GM12878 (cell line): ENCODE results near the gene RPL32.
"Not testable (repeated sequence)": the region's sequence is repeated elsewhere in the genome, so short reads cannot be mapped to it uniquely, and the experiment has no call there.

Experiments used
- POLR2A ChIP-seq: IDR thresholded peaks from 2 replicates; pipeline ENCODE4 v1.6.1; 2011; ENCODE audit warnings: low read depth, mild to moderate bottlenecking, low read length
- TF ChIP-seq, protein P1 (sequence below), 3 experiments: IDR thresholded peaks in 2 of 3; conservative IDR thresholded peaks in 1 of 3; 2 replicates each; pipeline ENCODE4 v1.5.1; 2011; ENCODE audit warnings: low read depth in 3 of 3, low read length in 3 of 3, mild to moderate bottlenecking in 3 of 3, control low read depth in 2 of 3, moderate library complexity in 2 of 3, inconsistent platforms in 1 of 3, mixed read lengths in 1 of 3; ENCODE audit not compliant: control insufficient read depth in 2 of 3, insufficient read depth in 1 of 3; ENCODE audit errors: extremely low read depth in 1 of 3

DNA sequence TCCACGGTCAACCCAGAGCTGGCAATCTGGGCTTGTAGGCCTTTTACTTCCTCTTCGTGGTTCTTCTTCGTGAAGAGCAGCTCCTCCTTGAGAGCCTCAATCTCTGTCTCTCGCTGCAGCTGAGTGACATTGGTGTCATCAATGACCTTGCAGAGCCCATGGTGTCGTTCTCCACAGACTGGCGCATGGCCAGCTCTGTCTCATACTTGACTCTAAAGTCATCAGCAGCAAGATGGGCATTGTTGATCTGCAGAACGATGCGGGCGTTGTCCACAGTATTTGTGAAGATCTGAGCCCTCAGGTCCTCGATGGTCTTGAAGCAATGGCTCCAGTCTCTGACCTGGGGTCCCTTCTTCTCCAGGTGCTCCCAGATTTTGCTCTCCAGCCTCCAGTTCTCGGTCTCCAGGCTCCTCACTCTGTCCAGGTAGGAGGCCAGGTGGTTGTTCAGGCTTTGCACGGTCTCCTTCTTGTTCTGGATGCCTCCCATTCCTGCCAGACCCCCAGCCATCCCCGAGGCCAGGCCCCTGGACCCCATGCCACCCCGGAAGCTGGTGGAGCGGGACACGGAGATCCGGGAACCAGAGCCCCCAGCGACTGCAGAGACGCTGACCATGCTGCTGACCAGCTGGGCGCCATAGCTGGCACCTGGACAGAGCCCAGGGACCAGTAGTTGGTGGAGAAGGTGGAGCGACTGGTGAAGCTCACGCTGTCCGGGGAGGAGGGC, 53.2 kb downstream of the RPL32 start:
- TF ChIP-seq, protein P1, sequence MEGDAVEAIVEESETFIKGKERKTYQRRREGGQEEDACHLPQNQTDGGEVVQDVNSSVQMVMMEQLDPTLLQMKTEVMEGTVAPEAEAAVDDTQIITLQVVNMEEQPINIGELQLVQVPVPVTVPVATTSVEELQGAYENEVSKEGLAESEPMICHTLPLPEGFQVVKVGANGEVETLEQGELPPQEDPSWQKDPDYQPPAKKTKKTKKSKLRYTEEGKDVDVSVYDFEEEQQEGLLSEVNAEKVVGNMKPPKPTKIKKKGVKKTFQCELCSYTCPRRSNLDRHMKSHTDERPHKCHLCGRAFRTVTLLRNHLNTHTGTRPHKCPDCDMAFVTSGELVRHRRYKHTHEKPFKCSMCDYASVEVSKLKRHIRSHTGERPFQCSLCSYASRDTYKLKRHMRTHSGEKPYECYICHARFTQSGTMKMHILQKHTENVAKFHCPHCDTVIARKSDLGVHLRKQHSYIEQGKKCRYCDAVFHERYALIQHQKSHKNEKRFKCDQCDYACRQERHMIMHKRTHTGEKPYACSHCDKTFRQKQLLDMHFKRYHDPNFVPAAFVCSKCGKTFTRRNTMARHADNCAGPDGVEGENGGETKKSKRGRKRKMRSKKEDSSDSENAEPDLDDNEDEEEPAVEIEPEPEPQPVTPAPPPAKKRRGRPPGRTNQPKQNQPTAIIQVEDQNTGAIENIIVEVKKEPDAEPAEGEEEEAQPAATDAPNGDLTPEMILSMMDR (IDR thresholded peaks at IDR 0.05 in 2 of 3, conservative IDR thresholded peaks at IDR 0.05 in 1 of 3; ENCODE audit: control insufficient read depth in 2 of 3, extremely low read depth in 1 of 3, insufficient read depth in 1 of 3, low read depth in 3 of 3, low read length in 3 of 3), result not testable (repeated sequence)
- not testable (repeated sequence) for TF ChIP-seq POLR2A
